NK-92 (cell line): ENCODE data around the gene ISG20.

ENCODE experiments used
- DNase-seq: peaks from one replicate; lab custom pipeline; 2025; ENCODE audit not compliant: unreplicated experiment; lab: John Stamatoyannopoulos, UW

ISG20 gene

DNA sequence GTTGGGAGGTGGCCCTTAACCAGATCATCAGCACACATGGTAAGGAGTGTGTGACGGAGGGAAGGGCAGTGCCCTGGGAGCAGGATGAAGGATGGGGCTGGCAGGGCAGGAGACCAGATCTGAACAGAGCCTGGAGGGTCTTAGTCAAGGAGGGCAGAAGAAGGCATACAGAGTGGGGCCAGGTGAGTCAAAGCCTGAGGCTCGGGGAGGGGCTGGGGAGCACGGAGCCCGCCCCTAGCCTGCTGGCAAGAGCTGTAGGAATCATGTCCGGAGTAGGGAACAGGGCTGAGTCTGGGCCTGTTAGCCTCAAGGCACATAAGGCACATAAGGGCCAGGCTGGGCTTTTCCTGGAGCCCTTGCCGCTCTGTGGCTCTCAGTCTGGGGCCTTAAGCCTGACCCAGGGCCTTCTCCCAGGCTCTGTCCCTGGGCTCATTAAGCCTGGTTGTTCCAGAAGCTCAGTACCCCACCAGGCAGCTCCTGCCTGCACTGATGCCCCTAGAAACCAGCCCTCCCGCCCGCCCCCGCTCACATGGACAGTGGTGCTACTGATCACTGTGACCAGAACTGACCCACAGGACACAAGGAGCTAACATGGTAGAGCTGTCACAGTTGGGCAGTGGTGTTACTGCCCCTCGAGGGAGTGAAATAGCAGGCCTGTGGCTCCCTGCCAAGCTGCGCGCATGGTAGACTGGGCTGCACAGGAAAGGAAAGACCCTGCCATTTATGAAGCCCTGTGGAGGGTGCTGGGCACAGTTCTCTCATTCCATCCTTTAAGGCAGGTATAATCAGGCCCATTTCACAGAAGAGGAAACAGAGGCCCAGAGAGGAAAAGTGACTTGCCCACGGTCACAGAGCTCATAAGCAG is 14.6 kb downstream of the ISG20 start:
- DNase-seq = no peak

DNA sequence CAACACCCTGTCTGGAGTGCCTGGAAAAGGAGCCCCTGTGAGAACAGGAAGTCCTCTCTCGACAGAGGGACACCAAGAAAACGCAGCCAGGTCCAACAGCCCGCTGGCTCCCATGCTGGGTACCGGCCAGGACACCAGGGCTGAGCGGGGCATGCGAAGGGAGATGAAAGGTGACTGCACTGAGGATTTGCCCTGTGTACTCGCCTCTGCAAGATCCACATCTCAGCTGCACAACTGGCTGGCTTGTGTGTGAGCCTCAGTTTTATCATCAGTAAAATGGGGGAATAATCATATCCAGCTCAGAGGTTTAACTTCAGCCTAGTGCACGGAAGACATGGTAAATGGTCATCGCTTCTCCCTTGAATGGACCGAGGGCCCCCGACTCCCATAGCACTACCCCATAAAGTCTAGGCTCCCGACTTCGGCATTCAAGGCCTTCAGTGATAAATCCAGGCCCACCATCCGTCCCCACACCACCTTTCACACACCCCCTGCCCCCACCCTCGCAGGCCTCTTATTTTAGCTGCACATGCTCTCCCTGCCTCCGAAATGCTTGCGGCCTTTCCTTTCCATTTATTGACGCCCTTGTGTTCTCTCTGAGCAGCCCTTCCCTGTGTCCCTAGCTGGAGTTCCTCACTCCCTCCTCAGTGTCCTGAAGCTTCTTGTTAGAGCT is 15.8 kb downstream of the ISG20 start:
- no peak for DNase-seq

DNA sequence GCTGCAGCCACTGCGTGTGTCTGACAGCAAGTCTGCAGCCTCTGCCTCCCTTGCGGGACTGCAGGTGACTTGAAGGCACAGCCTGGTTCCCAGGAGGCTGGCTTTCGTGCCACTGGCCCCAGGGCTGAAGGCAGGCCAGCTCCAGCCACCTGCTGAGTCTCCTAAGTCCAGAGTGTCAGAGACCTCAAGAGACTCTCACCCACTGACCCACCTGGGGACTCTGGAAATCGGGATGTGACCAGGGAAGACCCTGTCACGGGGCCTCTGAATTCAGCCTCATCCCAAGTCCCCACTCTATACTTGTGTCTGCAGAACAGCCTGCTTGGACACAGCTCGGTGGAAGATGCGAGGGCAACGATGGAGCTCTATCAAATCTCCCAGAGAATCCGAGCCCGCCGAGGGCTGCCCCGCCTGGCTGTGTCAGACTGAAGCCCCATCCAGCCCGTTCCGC is 16.3 kb downstream of the ISG20 start:
- no peak for DNase-seq

DNA sequence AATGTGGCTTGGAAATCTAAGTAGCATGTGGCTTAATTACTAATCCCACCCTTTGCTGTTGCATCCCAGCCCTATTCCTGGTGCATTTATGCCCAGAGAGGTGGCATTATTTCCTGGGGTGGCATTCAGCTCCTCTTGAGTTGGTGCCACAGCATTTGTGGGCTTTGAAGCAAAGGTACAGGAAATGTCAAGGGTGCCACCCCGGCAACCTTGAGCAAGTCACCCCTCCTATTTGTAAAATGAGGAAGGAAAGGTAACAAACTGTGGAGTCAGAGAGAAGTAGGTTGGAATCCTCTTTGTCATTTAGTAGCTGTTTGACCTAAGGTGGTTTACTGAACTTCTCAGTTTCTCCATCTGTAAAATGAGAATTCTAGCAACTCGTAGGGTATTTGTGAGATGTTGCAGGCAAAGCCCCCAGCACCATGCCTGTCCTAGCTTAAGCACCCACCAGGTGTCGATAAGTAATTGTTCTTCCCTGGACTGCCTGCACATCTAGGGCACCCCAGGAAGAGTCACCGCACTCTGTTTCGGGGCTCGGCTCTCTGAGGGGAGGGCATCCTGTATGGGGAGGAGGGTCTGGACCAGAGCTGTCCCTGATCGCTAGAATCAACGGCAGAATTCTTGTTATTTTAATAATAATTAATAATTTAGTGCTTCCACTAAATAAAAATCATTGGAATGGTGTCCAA is 17.1 kb downstream of the ISG20 start:
- DNase-seq = no peak

DNA sequence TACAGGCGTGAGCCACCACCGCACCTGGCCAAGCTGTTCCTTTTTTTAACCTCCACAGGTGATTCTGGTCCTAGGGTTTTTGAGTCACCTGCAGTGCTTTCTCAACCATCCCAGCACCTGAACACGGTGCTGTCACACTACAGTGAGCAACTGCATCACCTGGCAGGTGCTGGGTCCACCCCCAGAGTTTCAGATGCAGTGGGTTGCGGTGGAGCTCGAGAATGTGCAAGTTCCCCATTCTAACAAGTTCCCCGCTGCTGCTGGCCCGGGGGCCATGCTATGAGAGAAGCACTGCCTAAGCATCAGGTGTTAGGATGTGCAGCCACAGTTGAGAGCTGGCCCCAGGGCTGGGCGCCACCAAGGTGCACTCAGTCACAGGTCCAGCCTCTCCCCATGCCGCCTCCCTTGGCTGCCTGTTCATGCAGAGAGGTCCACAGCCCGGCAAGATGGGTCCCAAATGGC is 18.0 kb downstream of the ISG20 start:
- DNase-seq = no peak

DNA sequence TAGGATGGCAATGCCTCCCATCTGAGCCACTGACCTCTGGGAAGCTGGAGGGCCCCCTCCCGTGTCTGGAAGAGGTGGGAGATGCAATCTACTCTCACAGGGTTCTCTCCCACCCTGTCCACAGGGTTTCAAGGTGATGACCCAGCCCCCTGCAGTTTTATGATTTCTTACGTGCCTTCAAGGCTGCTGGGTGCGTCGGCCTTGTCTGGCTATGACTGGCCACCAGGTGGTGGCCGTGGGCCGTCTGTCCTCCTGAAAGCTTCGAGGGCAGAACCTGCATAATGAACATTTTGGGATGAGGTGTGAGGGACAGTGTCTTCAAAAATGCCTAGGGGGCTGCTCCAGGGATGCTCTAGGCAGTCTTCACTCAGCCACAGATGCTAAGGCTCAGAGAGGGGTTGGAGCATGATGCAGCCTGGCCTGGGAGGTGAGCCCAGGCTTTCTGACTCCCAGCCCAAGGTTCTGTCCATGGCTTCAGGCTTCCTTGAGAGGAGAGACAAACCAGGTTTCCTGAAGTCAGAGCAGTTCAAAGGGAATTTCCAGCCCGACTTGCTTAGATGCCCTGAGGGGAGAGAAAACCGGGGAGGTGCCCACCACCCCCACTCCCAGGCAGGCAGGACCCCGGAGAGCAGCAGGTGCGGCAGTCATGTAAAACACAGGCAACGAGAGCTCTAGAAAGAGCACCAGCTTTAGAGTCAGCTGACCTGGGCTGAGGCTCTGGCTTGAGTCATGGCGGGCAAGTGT is 18.7 kb downstream of the ISG20 start:
- no peak for DNase-seq

DNA sequence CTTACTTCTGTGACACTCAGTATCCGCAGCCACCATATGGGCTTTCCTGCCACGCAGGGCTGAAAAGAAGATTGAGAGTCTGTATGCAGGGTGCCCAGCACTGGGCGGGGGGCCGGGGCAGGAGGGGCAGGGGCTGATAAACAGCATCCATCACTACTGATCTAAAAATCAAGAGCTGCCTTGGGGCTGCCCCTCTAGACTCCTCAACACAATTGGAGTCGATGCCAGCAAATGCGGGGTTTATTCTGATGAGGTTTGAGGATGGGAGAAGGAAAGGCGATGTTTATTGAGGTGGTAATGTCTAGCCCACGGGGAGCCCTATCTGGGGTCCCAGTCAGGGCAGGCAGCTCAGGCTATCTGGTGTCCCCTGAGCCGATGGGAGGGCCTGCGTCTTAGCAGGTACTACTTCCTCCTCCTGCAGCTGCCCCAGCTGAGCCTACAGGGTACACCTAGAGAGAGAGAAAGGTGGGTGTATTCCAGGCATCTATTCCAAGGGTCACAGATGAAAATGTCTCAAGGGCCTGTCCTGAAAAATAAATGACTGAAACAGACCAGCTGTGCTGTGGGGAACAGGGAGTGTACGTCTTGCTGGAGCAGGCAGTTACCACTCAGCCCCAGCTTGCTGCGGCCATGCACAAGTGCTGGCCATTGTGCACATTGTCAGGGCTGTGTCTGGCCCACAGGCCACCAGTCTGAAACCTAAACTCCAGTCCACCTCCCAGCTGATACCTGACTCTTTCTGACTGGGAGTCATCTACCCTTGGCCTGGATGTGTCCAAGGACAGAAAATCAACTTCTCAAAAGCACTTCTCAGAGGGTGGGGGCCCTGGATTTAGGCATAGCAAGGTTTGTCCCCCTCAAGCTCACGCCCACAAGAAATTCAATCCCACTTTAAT is 19.5 kb downstream of the ISG20 start:
- DNase-seq = no peak

DNA sequence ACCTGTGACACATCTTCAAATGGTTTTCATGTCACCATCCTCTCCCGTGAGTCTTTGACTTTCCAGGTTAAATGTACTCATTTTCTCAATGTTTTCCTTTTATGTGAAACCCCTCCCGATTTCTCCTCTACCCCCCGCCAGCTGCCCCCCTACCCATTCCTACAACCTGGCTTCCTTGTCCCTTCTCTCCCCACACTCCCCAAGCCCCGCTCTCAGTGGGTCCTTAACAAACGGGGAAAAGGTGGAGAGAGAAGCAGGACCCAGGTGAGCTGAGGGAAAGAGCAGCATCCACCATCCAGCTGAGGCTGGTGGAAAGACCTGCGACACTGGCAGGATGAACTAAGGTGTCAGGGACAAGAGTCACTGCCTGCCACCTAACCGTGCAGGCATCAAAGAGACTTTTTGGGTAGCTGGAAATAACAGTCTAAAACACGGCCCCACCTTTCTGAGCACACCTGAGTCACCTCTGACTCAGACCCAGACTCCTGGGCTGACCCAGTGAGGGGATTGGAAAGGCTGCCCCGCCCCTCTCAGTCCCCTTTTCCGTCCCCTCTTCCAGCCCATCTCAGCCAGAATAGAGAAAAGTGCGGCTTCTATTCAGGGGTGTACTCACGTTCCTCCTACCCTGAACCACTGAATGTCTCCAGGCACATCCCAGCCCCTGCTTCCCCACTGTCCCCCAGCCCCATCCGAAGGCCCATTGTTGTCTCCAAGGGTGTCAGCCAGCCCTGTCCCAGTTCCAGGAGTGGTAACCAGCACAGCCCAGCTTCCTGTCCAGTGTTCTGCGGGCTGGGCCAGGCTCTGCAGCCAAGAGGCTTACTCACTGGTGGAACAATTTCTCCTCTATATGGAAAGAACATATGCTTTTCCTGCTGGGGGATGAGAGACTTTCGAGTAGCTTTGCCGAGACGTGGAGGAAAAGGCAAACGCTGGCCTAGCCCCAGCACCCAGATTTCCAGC is 20.4 kb downstream of the ISG20 start:
- no peak for DNase-seq

DNA sequence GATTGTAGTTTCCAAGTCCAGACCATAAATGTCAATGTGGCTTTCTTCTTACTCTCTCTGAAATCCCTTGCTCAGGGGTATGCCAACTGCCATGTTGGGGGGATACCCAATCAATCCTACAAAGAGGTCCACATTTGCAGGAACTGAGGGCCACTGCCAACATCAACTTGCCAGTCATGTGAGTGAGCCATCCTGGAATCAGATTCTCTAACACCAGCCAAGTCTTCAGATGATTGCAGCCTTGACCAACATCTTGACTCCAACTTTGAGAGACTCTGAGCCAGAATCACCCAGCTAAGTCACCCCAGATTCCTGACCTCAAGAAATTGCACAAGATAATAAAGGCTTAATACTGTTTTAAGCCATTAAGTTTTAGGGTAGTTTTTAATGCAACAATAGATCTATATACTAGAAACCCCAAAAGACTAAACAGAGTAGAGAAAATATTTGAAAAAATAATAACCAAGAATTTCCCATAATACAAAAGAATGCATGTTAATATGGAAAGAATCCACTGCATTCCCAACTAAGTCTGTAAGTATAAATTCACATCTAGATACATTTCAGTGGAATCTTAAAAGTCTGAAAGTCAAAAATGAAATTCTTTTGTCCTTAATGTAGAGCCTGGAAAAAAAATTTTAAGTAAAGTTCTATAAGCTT is 22.4 kb downstream of the ISG20 start:
- DNase-seq = no peak

DNA sequence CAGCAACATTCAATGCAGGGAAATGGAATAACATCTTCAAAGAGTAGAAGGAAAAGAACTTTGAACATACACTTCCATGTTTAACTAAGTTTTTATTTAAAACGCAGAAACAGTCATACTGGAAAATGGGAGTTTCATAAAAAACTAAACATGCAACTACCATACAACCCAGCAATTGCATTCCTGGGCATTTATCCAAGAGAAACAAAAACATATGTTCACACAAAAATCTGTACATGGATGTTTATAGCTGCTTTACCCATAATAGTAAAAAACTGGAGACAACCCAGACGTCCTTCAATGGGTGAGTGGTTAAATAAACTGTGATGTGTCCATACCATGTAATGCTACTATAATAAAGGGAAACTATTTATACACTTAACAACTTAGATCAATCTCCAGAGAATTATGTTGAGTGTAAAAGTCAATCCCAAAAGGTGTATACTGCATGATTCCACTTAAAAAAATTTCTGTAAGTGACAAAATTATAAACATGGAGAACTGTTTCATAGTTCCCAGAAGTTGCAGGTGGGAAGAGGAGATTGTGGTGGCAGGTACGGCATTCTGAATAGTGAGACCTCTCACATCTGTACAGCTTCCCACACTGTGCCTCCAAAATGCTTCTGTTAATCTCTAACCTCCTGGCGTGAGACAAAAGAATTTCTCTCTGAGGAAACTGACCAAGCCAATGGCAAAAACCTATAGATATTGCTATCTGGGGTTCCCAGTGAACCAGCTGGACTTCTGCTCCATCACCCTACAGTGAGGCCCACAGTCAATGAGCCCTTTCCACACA is 23.1 kb downstream of the ISG20 start:
- DNase-seq = no peak

DNA sequence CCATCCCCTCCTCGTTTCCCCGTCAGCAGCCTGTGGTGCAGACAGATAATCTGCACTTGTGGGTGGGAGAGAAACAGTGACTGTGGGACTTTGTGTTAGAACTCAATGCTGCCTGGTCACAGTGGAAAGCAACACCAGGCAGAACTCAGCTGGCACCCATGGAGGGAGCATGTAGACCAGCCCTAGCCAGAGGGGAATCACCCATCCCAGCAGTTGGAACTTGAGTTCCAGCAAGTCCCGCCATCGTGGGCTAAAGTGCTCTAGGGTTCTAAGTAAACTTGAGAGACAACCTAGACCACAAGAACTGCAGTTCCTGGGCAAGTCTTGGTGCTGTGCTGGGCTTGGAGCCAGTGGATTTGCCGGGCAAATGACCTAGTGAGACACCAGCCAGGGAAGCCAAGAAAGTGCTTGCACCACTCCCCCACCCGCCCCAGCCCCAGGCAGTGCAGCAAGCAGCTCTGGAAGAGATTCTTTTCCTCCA is 24.4 kb downstream of the ISG20 start:
- DNase-seq = no peak

DNA sequence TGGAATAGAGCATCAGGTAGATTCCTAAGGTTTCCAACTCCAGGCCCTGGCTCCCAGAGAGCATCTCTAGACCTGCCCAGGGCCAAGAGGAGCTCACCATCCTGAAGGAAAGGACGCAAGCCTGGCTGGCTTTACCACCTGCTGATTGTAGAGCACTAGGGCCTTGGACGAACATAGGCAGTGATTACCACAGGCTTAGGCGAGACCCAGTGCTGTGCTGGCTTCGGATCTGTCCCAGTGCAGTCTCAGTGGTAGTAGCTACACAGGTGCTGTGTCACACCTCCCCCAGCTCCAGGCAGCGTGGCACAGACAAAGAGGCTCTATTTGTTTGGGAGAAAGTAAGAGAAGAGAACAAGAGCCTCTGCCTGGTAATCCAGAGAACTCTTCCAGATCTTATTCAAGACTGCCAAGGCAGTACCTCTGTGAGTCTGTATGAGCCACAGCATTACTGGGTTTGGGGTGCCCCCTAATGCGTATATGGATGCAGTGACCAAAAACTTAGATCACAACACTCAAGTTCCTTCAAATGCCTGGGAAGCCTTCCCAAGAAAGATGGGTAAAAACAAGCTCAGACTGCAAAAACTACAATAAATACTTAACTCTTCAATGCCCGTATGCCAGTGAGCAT is 25.4 kb downstream of the ISG20 start:
- DNase-seq = no peak

DNA sequence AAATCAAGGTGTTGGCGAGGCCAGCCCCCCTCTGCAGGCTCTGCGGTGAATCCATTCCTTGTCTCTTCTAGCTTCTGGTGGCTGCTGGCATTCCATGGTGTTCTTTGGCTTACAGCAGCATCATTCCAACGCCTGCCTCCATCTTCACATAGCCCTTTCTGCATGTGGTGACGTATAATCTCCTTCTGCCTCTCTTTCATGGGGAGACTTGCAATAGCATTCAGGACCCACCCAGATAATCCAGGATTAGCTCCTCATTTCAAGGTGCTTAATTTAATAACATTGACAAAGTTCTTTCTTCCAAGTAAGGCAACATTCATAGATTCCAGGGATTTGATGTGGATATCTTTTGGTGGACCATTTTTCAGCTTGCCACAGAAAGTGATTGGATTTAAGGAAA is 35.8 kb downstream of the ISG20 start:
- DNase-seq = no peak

DNA sequence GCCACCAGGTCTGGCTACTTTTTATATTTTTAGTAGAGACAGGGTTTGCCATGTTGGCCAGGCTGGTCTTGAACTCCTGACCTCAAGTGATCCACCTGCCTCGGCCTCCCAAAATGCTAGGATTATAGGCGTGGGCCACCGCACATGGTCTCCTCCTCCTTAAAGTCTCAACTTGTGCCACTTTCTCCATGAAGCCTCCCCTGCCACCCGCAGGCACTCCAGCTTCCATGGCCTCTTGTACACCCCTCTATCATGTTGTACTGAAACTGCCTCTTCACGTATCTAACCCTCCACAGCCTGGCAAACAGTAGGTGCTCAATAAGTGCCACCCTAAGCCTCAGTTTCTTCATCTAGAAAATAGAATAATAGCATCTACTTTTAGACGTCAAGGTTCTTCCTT is 39.9 kb downstream of the ISG20 start:
- DNase-seq = no peak

DNA sequence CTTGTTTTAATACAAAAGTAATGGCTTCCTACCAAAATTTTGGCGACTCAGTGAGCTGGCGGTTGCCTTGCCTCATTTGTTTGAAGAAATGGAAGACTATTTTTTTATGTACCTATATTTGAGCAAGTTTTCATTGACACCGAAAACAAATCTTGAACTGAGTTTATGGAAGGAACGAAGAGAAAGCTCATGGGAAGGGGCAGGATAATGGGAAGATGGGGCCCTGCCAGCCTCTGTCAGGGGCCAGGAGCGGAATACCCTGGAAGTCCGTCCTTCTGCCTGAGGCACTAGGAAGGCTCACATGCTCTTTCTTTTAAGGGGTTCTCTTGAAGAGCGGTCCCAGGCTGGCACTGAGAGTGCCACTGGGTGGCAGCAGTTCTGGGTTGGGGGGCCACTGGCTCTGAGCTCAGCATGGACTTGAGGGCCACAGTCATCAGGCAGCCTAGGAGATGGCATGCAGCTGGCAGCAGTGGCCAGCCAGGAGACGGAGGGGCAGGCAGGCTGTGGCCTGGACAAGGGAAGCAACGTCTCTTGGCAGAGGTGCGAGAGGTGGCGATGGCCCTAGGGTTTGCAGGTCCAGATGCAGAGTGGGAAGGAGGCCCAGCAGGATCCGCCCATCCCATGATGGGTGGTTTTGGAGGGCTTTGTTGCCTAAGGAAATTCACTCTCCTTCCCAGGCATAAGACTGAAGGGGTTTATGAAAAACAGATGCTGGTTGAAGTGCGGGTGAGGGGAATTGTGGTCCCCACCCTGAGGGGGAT is 41.6 kb downstream of the ISG20 start:
- DNase-seq = no peak

DNA sequence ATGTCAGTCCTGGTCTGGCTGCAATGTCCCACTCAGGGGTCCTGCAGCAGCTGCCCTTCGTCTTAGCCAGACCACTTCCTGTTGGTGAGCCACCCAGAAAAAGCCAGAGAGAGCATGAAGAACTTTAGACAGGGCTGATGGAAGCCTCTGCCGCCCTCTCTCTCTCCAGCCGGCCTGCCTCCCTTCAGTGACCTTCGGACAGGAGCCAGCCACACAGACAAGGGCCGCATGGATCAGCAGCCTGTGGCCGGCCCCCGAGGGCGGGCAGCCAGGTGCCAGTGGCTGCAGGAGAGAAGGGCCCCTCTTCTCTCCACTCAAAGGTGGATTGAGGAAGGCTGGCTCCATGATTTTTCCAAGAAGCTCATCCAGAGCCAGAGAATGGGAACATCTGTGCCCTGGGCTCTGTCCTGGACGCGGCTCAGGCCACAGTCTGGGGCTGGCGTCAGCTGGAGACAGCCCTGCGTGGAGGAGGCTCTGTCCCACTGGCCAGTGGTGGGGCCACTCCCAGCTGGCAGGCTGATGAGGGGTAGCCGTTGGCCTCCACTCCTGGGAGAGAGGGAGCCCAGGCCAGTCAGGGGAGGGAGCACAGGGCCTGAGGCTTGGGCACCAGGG is 42.9 kb downstream of the ISG20 start:
- no peak for DNase-seq
